ENCODE results near the gene SPECC1.

DNA sequence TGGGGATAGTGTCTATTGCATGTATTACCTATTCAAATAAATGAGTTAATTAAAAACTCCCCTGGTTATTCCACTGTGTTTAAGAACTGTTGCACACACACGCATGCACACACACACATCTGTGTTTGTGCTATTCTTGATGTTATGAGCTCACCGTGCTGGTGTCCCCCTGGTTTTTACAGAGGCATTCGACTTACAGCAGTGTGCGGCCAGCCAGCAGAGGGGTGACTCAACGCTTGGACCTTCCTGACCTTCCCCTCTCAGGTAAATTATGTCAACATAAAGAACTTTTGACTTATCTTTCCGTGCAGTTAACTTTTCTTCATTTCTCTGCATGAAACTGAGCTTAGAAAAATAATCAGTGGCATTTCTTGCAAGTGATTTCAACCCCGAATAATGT lies 244.2 kb downstream of the SPECC1 start:
- TF ChIP-seq, protein P1, sequence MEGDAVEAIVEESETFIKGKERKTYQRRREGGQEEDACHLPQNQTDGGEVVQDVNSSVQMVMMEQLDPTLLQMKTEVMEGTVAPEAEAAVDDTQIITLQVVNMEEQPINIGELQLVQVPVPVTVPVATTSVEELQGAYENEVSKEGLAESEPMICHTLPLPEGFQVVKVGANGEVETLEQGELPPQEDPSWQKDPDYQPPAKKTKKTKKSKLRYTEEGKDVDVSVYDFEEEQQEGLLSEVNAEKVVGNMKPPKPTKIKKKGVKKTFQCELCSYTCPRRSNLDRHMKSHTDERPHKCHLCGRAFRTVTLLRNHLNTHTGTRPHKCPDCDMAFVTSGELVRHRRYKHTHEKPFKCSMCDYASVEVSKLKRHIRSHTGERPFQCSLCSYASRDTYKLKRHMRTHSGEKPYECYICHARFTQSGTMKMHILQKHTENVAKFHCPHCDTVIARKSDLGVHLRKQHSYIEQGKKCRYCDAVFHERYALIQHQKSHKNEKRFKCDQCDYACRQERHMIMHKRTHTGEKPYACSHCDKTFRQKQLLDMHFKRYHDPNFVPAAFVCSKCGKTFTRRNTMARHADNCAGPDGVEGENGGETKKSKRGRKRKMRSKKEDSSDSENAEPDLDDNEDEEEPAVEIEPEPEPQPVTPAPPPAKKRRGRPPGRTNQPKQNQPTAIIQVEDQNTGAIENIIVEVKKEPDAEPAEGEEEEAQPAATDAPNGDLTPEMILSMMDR (IDR thresholded peaks at IDR 0.05): no peak
- no peak for TF ChIP-seq POLR2A (IDR thresholded peaks at IDR 0.05)

Data from adrenal gland (tissue), 5 donors.